ENCODE data around the gene RIMS4.
"Not testable (repeated sequence)": the region's sequence is repeated elsewhere in the genome, so short reads cannot be mapped to it uniquely, and the experiment has no call there.

The RIMS4 gene

GRCh38 chr20:44795836-44796235, 14.5 kb downstream of the RIMS4 start:
- no peak for DNase-seq (ENCODE audit: low read depth)

GRCh38 chr20:44792796-44793195, 17.6 kb downstream of the RIMS4 start:
- DNase-seq (ENCODE audit: low read depth), result no peak

GRCh38 chr20:44790638-44791393, 19.5 kb downstream of the RIMS4 start:
- DNase-seq (ENCODE audit: low read depth), result no peak

- no peak for DNase-seq (ENCODE audit: low read depth)
Measured at GRCh38 chr20:44788706-44789456, 21.5 kb downstream of the RIMS4 start.

GRCh38 chr20:44787299-44787698, 23.0 kb downstream of the RIMS4 start:
- no peak for DNase-seq (ENCODE audit: low read depth)

- no peak for DNase-seq (ENCODE audit: low read depth)
Measured at GRCh38 chr20:44785768-44786167, 24.6 kb downstream of the RIMS4 start.

- no peak for DNase-seq (ENCODE audit: low read depth)
Measured at GRCh38 chr20:44784688-44785087, 25.7 kb downstream of the RIMS4 start.

- DNase-seq (ENCODE audit: low read depth), result no peak
Measured at GRCh38 chr20:44781791-44782190, 28.6 kb downstream of the RIMS4 start.

GRCh38 chr20:44781118-44781517, 29.2 kb downstream of the RIMS4 start:
- DNase-seq (ENCODE audit: low read depth), result no peak

GRCh38 chr20:44780226-44780625, 30.1 kb downstream of the RIMS4 start:
- DNase-seq (ENCODE audit: low read depth), result peak; percentile 18

GRCh38 chr20:44776980-44777379, 33.4 kb downstream of the RIMS4 start:
- no peak for DNase-seq (ENCODE audit: low read depth)

GRCh38 chr20:44773070-44773829, 37.1 kb downstream of the RIMS4 start:
- DNase-seq (ENCODE audit: low read depth), result no peak

- DNase-seq (ENCODE audit: low read depth), result no peak
Measured at GRCh38 chr20:44772636-44773035, 37.7 kb downstream of the RIMS4 start.

- DNase-seq (ENCODE audit: low read depth), result no peak
Measured at GRCh38 chr20:44771172-44771535, 39.2 kb downstream of the RIMS4 start.

GRCh38 chr20:44770484-44771171, 39.7 kb downstream of the RIMS4 start:
- DNase-seq (ENCODE audit: low read depth), result no peak

GRCh38 chr20:44769481-44769863, 40.9 kb downstream of the RIMS4 start:
- no peak for DNase-seq (ENCODE audit: low read depth)

GRCh38 chr20:44768854-44769480, 41.4 kb downstream of the RIMS4 start:
- no peak for DNase-seq (ENCODE audit: low read depth)

- no peak for DNase-seq (ENCODE audit: low read depth)
Measured at GRCh38 chr20:44768256-44768655, 42.1 kb downstream of the RIMS4 start.

- no peak for DNase-seq (ENCODE audit: low read depth)
Measured at GRCh38 chr20:44765701-44766347, 44.5 kb downstream of the RIMS4 start.

- no peak for DNase-seq (ENCODE audit: low read depth)
Measured at GRCh38 chr20:44765091-44765490, 45.3 kb downstream of the RIMS4 start.

GRCh38 chr20:44763798-44764197, 46.5 kb downstream of the RIMS4 start:
- not testable (repeated sequence) for DNase-seq (ENCODE audit: low read depth)

Data from activated T-cell treated with anti-CD3 and anti-CD28 coated beads for 48 hours (primary cell).